Measurements from ENCODE around the gene NPHS1. TPM values are rescaled to one million over a fixed set of nuclear protein-coding genes. Genes with fewer than 3 reads are reported as not detected.

Gene NPHS1
- total and polyA plus RNA-seq, 2 of the 8 experiments (the other 6 are each of a cell fraction or from before 2014, with no cell fraction given), result 1.3 to 1.4 TPM

- Histone ChIP-seq H3K4me2 (ENCODE audit: insufficient read depth in 1 of 2, low read depth in 2 of 2, low read length in 2 of 2) (no peak overlapping the region), H3K18ac (ENCODE audit: extremely low read depth, low read length) (no peak overlapping the region), H3K4me1 (replicated peaks in 1 of 4; ENCODE audit: control insufficient read depth in 3 of 4, insufficient read depth in 4 of 4, low read length in 3 of 4) (peaks cover 0 to 4% (median 1%) of the 10 kb centered on the region in 4 experiments; a peak in 4 of 7 replicates), H2AFZ (ENCODE audit: low read length) (no peak overlapping the region), H2BK120ac (replicated peaks; ENCODE audit: low read depth, low read length) (no peak overlapping the region), H2AK5ac (ENCODE audit: low read depth, low read length) (no peak overlapping the region), H3K9me3 (ENCODE audit: insufficient read depth in 2 of 2, low read depth in 1 of 2, low read length in 1 of 2) (no peaks in the 10 kb centered on the region), H3K36me3 (ENCODE audit: control insufficient read depth in 2 of 4, insufficient read depth in 4 of 4, low read length in 3 of 4) (no peaks in the 10 kb centered on the region), H3K27me3 (replicated peaks in 1 of 4; ENCODE audit: control insufficient read depth in 3 of 4, extremely low read depth in 1 of 4, insufficient read depth in 3 of 4, low read length in 3 of 4) (no peaks in the 10 kb centered on the region), H3K56ac (replicated peaks; ENCODE audit: insufficient read length, low read depth, low read length) (no peak overlapping the region), H4K91ac (replicated peaks; ENCODE audit: insufficient read length, low read length) (no peak overlapping the region), H3K14ac (ENCODE audit: insufficient read length) (no peak overlapping the region), H3K27ac (ENCODE audit: low read depth, low read length) (no peak overlapping the region), H2BK5ac (ENCODE audit: low read depth, low read length) (no peak overlapping the region), H3K23ac (ENCODE audit: insufficient read length) (no peak overlapping the region), H3K4me3 (ENCODE audit: extremely low read depth in 1 of 4, insufficient read depth in 2 of 4, low read depth in 3 of 4, low read length in 4 of 4) (no peak overlapping the region), H2BK15ac (ENCODE audit: low read length) (no peak overlapping the region), H3K23me2 (ENCODE audit: low read depth, low read length) (no peaks in the 10 kb centered on the region), H3K4ac (replicated peaks; ENCODE audit: insufficient read length, low read depth, low read length) (no peak overlapping the region), H4K5ac (ENCODE audit: insufficient read length, low read depth, low read length) (no peak overlapping the region), H4K8ac (ENCODE audit: extremely low read depth, insufficient read depth, low read length) (no peak overlapping the region), H4K20me1 (replicated peaks in 1 of 2; ENCODE audit: control insufficient read depth in 1 of 2, insufficient read depth in 2 of 2, low read length in 2 of 2) (no peaks in the 10 kb centered on the region), H3K79me1 (ENCODE audit: low read depth, low read length) (no peaks in the 10 kb centered on the region), H2BK12ac (ENCODE audit: low read depth, low read length) (no peak overlapping the region), H2BK20ac (ENCODE audit: low read length) (no peak overlapping the region), H3K79me2 (ENCODE audit: control insufficient read depth in 1 of 2, insufficient read depth in 2 of 2, low read length in 2 of 2) (no peaks in the 10 kb centered on the region), H3K9ac (replicated peaks in 1 of 4; ENCODE audit: extremely low read depth in 1 of 4, low read depth in 3 of 4, low read length in 3 of 4) (no peak overlapping the region)
- 90% methylated on average over 11 of the region's 11 CpGs; no CpG with 5 or more reads in 1 of the 2 experiments for WGBS, 2 experiments (ENCODE audit: extremely low coverage in 1 of 2, insufficient coverage in 1 of 2, insufficient read length in 1 of 2, insufficient replicate concordance in 2 of 2, low coverage in 1 of 2, low lambda C conversion rate in 2 of 2, missing lambda C conversion rate in 1 of 2)
- POLR2A ChIA-PET (ENCODE audit: partially characterized antibody), result interaction anchor here (1.0 kb wide), 1 partner anchor 99 kb away, joined by 3 read pairs; no protein-coding TSS in a partner anchor
- FAIRE-seq (no peak), DNase-seq (ENCODE audit: low read depth in 1 of 2, low spot score in 2 of 2) (no peak)
- CTCF ChIA-PET (ENCODE audit: partially characterized antibody), result no interaction called here
- no peak for TF ChIP-seq NRF1 (IDR thresholded peaks at IDR 0.05; ENCODE audit: low read depth, low read length)
- TF ChIP-seq SRF (IDR thresholded peaks at IDR 0.05; ENCODE audit: low read depth, low read length), result no peak
- TF ChIP-seq PHF8 (conservative IDR thresholded peaks at IDR 0.05; ENCODE audit: low read depth, low read length), result no peak
- TF ChIP-seq E2F6 (IDR thresholded peaks at IDR 0.05), result no peak
- no peak for TF ChIP-seq JUN (IDR thresholded peaks at IDR 0.05; ENCODE audit: low read depth, low read length)
Measured at GRCh38 chr19:35813043-35813890, 39.0 kb downstream of the NPHS1 start.
